ENCODE measurements around the gene GKN2.

DNA sequence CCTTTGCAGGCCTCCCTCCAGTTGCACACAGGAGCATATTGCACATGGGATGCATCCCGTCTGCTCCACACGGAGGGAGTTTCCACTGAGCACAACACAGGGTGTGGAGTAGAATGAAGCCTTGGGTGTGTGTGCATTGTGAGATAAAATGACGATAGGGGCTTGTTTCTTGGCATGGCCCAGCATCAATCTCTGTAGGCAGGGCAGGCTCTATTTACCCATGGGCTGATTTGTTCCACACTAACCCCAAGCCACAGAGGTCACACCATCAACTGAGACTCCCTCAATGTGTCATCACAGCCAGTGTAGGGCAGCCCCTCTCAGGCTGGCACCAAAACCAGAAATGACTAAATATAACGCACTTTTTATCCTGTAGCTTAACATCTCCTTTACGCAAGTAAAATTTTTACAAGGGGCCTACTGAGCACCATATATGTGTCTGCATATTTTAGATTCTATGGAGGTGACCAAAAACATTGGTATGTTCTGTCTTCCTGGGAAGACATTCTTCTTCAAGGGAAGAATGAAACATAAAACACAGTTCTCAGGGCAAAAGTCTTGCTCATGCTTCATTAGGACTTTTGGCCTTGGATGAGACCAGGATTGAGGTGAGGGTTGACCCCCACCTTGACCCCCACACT is 19.0 kb upstream of the GKN2 start:
- TF ChIP-seq GATA2 (IDR thresholded peaks at IDR 0.05; ENCODE audit: low read depth, low read length): no peak
- TF ChIP-seq GATA3 (IDR thresholded peaks at IDR 0.05; ENCODE audit: low read depth, low read length): no peak

Measured in SH-SY5Y (cell line).